Right ventricle myocardium superior (tissue), 1 donor: ENCODE measurements around the gene SLC29A2. TPM values are rescaled to one million over a fixed set of nuclear protein-coding genes. Genes with fewer than 3 reads are reported as not detected.
"Not testable (repeated sequence)": the region's sequence is repeated elsewhere in the genome, so short reads cannot be mapped to it uniquely, and the experiment has no call there.

ENCODE experiments used
- ATAC-seq: fragments of 200-7000 bp; cut with Tn5 transposase; one replicate; pipeline ENCODE4 v1.9.1; 2020; ENCODE audit warnings: mild to moderate bottlenecking; ENCODE audit not compliant: poor library complexity
- DNase-seq: peaks from one replicate; pipeline ENCODE4 v3.0.0-alpha.2; 2020
- intact Hi-C: fragments of 100-400 bp; cut with DNase I; formaldehyde crosslinking; loops from one replicate; pipeline ENCODE4 v1.11.2; 2022
- total RNA-seq: library from RNA; stranded (reverse); fragmentation: NEBNext Ultra II Directional; extraction: Animal tissue kit (Norgen Biotek cat#: 25700); gene quantifications from one replicate; pipeline ENCODE4 v1.2.1, GENCODE V29; 2021
- donor health status: DM: no; HTN: yes; CAD: no; lungs with severe emphysema.

SLC29A2 gene
- total RNA-seq, 1 donor from 2014 or later, result 16.3 TPM

DNA sequence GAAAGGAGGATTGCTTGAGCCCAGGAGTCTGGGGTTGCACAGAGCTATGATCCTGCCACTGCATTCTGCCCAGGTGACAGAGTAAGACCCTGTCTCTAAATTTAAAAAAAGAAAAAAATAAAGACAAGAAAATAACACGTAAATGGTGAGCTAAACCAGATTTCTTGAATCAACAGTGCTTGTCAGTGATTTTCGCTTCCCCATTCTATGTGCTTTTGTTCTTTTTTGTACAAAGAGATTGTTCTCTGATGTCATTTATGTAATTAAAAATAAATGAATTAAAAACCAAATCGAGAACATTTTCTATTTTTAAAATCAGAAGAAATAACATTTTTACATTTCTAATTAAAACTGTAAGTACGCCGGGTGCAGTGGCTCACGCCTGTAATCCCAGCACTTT lies 19.8 kb upstream of the SLC29A2 start:
- DNase-seq (no peak), ATAC-seq (no peak)
- intact Hi-C loops, result no loop called here

- peak; percentile 67 for DNase-seq
- ATAC-seq, result peak; percentile 69
- intact Hi-C loops, result loop anchor here (10.0 kb wide), 1 partner anchor 74 kb away; the partner anchor contains the start of gene CD248
These were observed 17.3 kb upstream of the SLC29A2 start for GRCh38 chr11:66388780-66389386.

GRCh38 chr11:66386171-66387069 lies 14.9 kb upstream of the SLC29A2 start:
- ATAC-seq (peak; percentile 86), DNase-seq (peak; percentile 91)
- intact Hi-C loops, result loop anchor here (10.0 kb wide), 1 partner anchor 72 kb away; the partner anchor contains the start of gene CD248

- not testable (repeated sequence) for DNase-seq, ATAC-seq
- intact Hi-C loops, result loop anchor here (10.0 kb wide), 1 partner anchor 70 kb away; the partner anchor contains the start of gene CD248
These were observed 12.8 kb upstream of the SLC29A2 start for GRCh38 chr11:66384316-66384715.

DNA sequence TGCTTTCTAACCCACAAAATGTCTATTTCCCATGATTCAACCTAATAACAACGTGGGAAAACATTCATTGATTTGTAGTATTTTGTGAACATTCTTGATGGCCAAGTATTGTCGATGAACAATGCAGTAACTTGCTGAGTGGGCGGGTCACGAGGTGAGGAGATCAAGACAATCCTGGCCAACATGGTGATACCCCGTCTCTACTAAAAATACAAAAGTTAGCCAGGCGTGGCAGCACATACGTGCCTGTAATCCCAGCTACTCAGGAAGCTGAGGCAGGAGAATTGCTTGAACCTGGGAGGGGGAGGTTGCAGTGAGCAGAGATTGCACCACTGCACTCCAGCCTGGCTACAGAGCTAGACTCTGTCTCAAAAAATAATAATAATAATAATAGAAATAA lies 8.7 kb upstream of the SLC29A2 start:
- ATAC-seq, DNase-seq: not testable (repeated sequence)
- intact Hi-C loops, result loop anchor here (10.0 kb wide), 1 partner anchor 65 kb away; the partner anchor contains the start of gene CD248

- DNase-seq, ATAC-seq, intact Hi-C loops: not testable (repeated sequence)
These were observed 2.2 kb upstream of the SLC29A2 start for GRCh38 chr11:66373690-66374287.

GRCh38 chr11:66373265-66373664 lies 1.7 kb upstream of the SLC29A2 start:
- ATAC-seq (peak; percentile 69), DNase-seq (peak; percentile 49)

DNA sequence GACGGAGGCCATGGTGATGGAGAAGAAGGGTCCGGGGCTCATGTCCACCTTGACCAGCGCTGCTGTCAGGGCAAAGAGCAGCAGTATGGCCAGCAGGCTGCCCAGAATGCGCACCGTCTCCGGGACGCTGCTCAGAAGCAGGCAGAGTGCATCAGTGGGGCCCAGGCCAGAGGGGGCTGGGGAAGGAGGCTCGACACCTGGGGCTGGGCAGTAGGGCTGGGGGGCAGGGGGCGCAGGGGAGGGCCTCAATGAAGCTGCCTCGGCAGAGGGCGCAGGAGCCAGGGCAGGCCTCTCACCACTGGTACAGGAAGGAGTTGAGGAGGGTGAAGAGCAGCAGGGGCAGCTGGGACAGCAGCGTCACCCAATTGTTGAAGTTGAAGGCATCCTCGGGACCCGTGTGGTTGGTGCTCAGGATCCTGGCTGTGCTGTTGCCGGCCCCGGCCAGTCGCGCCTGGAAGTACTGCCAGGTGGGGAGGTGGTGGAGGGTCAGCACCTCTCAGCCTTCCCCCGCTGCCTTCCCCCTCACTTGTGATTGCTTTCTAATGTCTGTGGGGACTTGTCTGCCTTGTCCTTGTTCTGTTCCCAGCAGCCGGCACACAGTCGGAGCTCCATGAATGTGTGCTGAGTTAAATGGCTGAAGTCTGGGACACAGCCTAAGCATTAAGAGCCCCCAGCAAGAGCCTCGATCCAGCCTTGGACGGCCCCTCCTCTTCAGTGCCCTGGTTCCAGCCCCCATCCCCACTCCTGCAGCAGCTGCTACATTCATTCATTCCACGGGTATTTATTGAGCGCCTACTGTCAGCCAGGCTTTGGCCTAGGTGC lies 2.3 kb downstream of the SLC29A2 start:
- intact Hi-C loops, result no loop called here
- ATAC-seq, result no peak

More at GRCh38 chr11:66373265-66373664, 1.7 kb upstream of the SLC29A2 start:
- intact Hi-C loops, result no loop called here

GRCh38 chr11:66368484-66368883 lies 3.1 kb downstream of the SLC29A2 start:
- no peak for ATAC-seq
- DNase-seq, result no peak
- intact Hi-C loops, result no loop called here

More for the DNA sequence above, 2.3 kb downstream of the SLC29A2 start:
- no peak for DNase-seq

GRCh38 chr11:66367561-66368312 lies 3.8 kb downstream of the SLC29A2 start:
- no peak for ATAC-seq

DNA sequence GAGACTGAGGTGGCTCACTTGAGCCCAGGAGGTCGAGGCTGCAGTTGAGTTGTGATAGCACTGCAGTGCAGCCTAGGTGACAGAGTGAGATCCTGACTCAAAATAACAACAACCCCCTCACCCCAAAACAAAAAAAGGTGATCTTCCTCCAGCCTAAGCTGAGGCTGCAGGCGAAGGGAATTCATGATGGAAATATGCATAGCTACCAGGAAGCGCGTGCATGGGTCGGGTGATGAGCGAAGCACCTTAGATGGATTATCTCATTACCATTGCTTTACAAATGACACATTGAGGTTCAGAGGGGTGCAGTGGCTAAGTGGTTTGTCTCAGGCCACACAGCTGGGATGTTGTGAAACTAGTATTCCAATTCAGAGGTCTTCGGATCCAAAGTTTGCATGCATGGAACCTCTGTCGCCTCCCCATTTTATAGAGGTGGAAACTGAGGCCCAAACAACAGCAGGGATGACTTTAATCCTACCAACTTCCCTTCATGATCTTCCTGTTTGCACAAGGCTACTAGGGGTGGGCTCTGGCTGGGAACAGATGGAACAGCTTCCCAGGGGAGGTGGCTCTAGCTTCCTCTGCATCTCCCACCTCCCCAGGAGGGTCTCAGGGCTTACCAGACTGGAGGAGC lies 4.6 kb downstream of the SLC29A2 start:
- no peak for DNase-seq
- no peak for ATAC-seq
- intact Hi-C loops, result no loop called here

More at GRCh38 chr11:66367561-66368312, 3.8 kb downstream of the SLC29A2 start:
- intact Hi-C loops, result no loop called here
- DNase-seq, result no peak

- DNase-seq, result no peak
- intact Hi-C loops, result no loop called here
- no peak for ATAC-seq
These were observed 5.6 kb downstream of the SLC29A2 start for GRCh38 chr11:66365711-66366619.

GRCh38 chr11:66365166-66365565 lies 6.4 kb downstream of the SLC29A2 start:
- intact Hi-C loops, result no loop called here
- ATAC-seq, result no peak

DNA sequence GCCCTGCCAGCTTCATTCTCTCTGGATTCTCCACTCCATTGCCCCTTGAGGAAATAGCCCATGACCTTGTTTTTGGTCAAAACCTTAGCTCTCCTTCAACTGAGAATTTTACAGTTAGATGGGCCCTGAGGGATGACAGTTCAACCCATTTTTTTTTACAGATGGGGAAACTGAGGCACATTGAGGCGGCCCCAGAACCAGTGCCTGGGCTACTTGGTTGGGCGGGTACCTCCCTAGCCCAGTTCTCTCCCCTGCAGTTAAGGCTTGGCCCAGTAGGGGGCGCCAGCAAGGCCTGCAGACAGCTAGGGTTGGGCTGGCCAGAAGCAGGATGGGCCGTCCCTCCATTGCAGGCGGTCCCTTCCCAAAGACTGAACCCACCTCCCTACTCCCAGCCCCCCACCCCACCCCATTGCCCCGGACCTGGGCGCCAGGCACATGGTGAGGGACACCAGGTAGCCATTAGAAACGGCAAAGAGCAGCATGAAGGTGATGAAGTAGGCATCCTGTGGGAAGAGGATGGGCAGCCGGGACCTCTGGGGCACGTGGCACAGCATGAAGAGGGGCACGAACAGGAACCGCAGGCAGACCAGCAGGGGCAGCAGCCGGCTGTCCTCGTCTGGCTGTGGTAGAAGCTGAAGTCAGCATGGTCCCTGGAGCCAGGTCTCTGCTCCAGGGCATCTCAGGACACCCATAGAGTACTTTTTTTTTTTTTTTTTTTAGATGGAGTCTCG lies 7.6 kb downstream of the SLC29A2 start:
- peak; percentile 69 for DNase-seq
- intact Hi-C loops, result no loop called here
- peak; percentile 6 for ATAC-seq

More at GRCh38 chr11:66365166-66365565, 6.4 kb downstream of the SLC29A2 start:
- no peak for DNase-seq

DNA sequence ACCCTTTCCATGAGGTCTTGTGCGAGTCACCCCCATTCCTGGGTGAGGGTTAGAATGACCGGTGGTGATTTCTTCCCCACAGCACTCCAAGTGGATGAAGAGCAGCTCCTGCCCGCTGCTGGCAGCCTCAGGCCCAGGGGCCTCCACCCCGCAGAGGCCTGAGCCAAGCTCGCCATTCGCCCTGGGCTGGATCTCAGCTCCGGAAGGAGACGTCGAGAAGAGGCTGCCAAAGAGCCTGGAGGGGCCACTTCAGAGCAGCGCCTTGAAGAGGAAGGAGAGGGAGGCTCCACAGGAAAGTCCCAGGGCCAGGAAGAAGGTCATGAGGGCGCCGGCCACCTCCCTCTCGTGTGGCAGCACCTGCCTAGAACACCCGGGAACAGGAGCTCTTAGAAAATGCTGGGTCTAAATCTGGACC lies 8.4 kb downstream of the SLC29A2 start:
- DNase-seq (no peak), ATAC-seq (no peak)
- intact Hi-C loops, result no loop called here
